K562 (cell line): ENCODE data around the gene C1QBP. TPM values are rescaled to one million over a fixed set of nuclear protein-coding genes. Genes with fewer than 3 reads are reported as not detected.

Experiments used
- ATAC-seq: fragments of 200-7000 bp; cut with Tn5 transposase; 3 replicates; pipeline ENCODE4 v1.9.1; 2020; ENCODE audit warnings: moderate library complexity
- BruUV-seq: library from RNA; stranded (reverse); fragments of 400-500 nt; replicated peaks from 2 replicates; lab custom pipeline; 2021; lab: Mats Ljungman, UMichigan
- CTCF ChIA-PET: fragments of 300-600 bp; formaldehyde crosslinking; extraction: SDS; loops from one replicate; lab custom pipeline; 2021; ENCODE audit warnings: low intra/inter-chr PET ratio; lab: Yijun Ruan, JAX
- POLR2A ChIA-PET: fragments of 300-600, 350-650 bp; sonication (Branson Sonifier 250); formaldehyde crosslinking; extraction: SDS; loops from one replicate; lab custom pipeline; 2021; ENCODE audit warnings: antibody characterized with exemption, inconsistent platforms; lab: Yijun Ruan, JAX
- DNase-seq, 4 experiments: peaks; one replicate each; pipeline versions ENCODE4 v3.0.0 to v3.0.0-alpha.2; 2011 to 2018; ENCODE audit warnings: low spot score in 3 of 4, mixed read lengths in 3 of 4; ENCODE audit errors: extremely low read depth in 1 of 4
- FAIRE-seq: peaks from 2 replicates; lab custom pipeline; 2011; peaks lifted over from hg19 to GRCh38; lab: Jason Lieb, UNC
- H2AFZ ChIP-seq: 2 replicates; pipeline ENCODE4 v1.6.0; 2011; ENCODE audit warnings: low read depth, low read length, control low read depth, inconsistent platforms
- H3K27ac ChIP-seq: fragments of 200-600 bp; 3 replicates; pipeline ENCODE4 v1.8.0; 2011; ENCODE audit warnings: low read depth, mild to moderate bottlenecking, control low read depth, inconsistent platforms, low read length, moderate library complexity, mixed read lengths; ENCODE audit errors: extremely low read depth
- H3K27me3 ChIP-seq, 2 experiments: fragments of 300-600 bp in 1 of 2; 2 replicates in 1 of 2; 3 replicates in 1 of 2; pipeline versions ENCODE4 v1.6.0 to v1.8.0; 2011; ENCODE audit warnings: inconsistent platforms in 2 of 2, low read length in 2 of 2, mild to moderate bottlenecking in 1 of 2, mixed read lengths in 1 of 2, moderate library complexity in 1 of 2; ENCODE audit not compliant: control insufficient read depth in 2 of 2, insufficient read depth in 2 of 2
- H3K36me3 ChIP-seq: fragments of 300-600 bp; 3 replicates; pipeline ENCODE4 v1.8.0; 2011; ENCODE audit warnings: mild to moderate bottlenecking, low read length, inconsistent platforms; ENCODE audit not compliant: control insufficient read depth, insufficient read depth
- H3K4me1 ChIP-seq, 2 experiments: fragments of 200-600 bp in 1 of 2; replicated peaks in 1 of 2; 2 replicates in 1 of 2; 3 replicates in 1 of 2; pipeline versions ENCODE4 v1.5.1 to v1.8.0; 2011; ENCODE audit warnings: inconsistent platforms in 2 of 2, low read length in 2 of 2, mild to moderate bottlenecking in 1 of 2, mixed read lengths in 1 of 2, moderate library complexity in 1 of 2; ENCODE audit not compliant: control insufficient read depth in 2 of 2, insufficient read depth in 2 of 2
- H3K4me2 ChIP-seq: 2 replicates; pipeline ENCODE4 v1.6.1; 2011; ENCODE audit warnings: low read length, control low read depth, inconsistent platforms, mixed read lengths; ENCODE audit not compliant: insufficient read depth
- H3K4me3 ChIP-seq: fragments of 200-600 bp; sonication (generic), shearing (Covaris generic); 2 replicates; pipeline ENCODE4 v1.5.1; 2016; ENCODE audit warnings: control low read depth, inconsistent platforms
- H3K79me2 ChIP-seq: fragments of 200-600 bp; 3 replicates; pipeline ENCODE4 v1.8.0; 2011; ENCODE audit warnings: low read length, inconsistent platforms; ENCODE audit not compliant: control insufficient read depth, insufficient read depth
- H3K9ac ChIP-seq, 2 experiments: 2 replicates each; pipeline versions ENCODE4 v1.6.0 to v1.6.1; 2011; ENCODE audit warnings: low read depth in 2 of 2, low read length in 2 of 2, control low read depth in 1 of 2, inconsistent platforms in 1 of 2, mild to moderate bottlenecking in 1 of 2, mixed read lengths in 1 of 2; ENCODE audit not compliant: insufficient read depth in 1 of 2
- H3K9me1 ChIP-seq: one replicate; pipeline ENCODE4 v1.6.0; 2011; ENCODE audit warnings: inconsistent platforms, mild to moderate bottlenecking, low read length, moderate library complexity; ENCODE audit not compliant: control insufficient read depth, insufficient read depth
- H3K9me3 ChIP-seq: replicated peaks from 2 replicates; pipeline ENCODE4 v1.5.1; 2011; ENCODE audit warnings: low read depth, low read length, inconsistent platforms; ENCODE audit not compliant: control insufficient read depth, insufficient read depth
- H4K20me1 ChIP-seq: replicated peaks from 2 replicates; pipeline ENCODE4 v1.6.1; 2011; ENCODE audit warnings: low read length, inconsistent platforms, mixed read lengths; ENCODE audit not compliant: control insufficient read depth, insufficient read depth
- CTCFL ChIP-seq: IDR thresholded peaks from 2 replicates; pipeline ENCODE4 v1.6.1; 2011; ENCODE audit warnings: borderline replicate concordance, low read depth, mild to moderate bottlenecking, moderate library complexity, low read length; ENCODE audit not compliant: insufficient read depth, poor library complexity, severe bottlenecking
- GATA2 ChIP-seq: sonication (generic); formaldehyde crosslinking; IDR thresholded peaks from 2 replicates; pipeline ENCODE4 v1.4.0; 2020; ENCODE audit warnings: mild to moderate bottlenecking, missing genetic modification reagents
- KLF10 ChIP-seq: fragments of 250-450 bp; sonication (Bioruptor Pico); IDR thresholded peaks from 2 replicates; pipeline ENCODE4 v1.6.1; 2021; ENCODE audit warnings: matching md5 sums
- NR2F6 ChIP-seq: fragments of 450-650 bp; formaldehyde crosslinking; IDR thresholded peaks from 2 replicates; pipeline ENCODE4 v1.4.0; 2020; ENCODE audit warnings: mild to moderate bottlenecking
- NR3C1 ChIP-seq: sonication (generic); formaldehyde crosslinking; IDR thresholded peaks from 2 replicates; pipeline ENCODE4 v1.8.1; 2022; ENCODE audit warnings: missing genetic modification reagents
- PML ChIP-seq: IDR thresholded peaks from 2 replicates; pipeline ENCODE4 v1.6.1; 2012; ENCODE audit warnings: low read length, inconsistent platforms
- SMARCE1 ChIP-seq: fragments of 450-650 bp; IDR thresholded peaks from 2 replicates; pipeline ENCODE4 v1.7.1; 2016; ENCODE audit warnings: mild to moderate bottlenecking
- ZNF764 ChIP-seq: fragments of 250-450 bp; sonication (Bioruptor Pico); IDR thresholded peaks from 2 replicates; pipeline ENCODE4 v1.4.0; 2020; ENCODE audit warnings: low read depth, mild to moderate bottlenecking, moderate library complexity
- WGBS: fragments of 100-300 bp; shearing (Covaris generic); methylation state at CpG from one replicate; pipeline ENCODE4 v1.1.6; 2016; ENCODE audit warnings: low coverage, mixed read lengths; ENCODE audit not compliant: insufficient coverage; ENCODE audit errors: missing lambda C conversion rate; 5-methylcytosine and 5-hydroxymethylcytosine counted together
- in situ Hi-C: fragments of 300-500 bp; cut with MboI; formaldehyde crosslinking; loops from 4 replicates; pipeline ENCODE4 v1.15.0; 2018; ENCODE audit warnings: inconsistent platforms, mixed read lengths
- intact Hi-C: fragments of 100-400 bp; cut with micrococcal nuclease; formaldehyde crosslinking; loops from 2 replicates; pipeline ENCODE4 v1.14.2; 2022
- polyA plus RNA-seq, 8 experiments: library from polyadenylated mRNA; depleted of rRNA in 4 of 8; stranded (reverse) in 5 of 8; unstranded in 3 of 8; fragments of >200 nt; fragmentation: Nextera tagmentation in 2 of 8; fragmentation: Illumina TruSeq in 1 of 8; extraction: Ambion mirVana in 2 of 8; extraction: Trizol in 1 of 8; gene quantifications; 2 replicates each; pipeline versions ENCODE4 v1.2.1 to v1.2.3, GENCODE V29; 2011 to 2014; ENCODE audit warnings: inconsistent platforms in 1 of 8, missing spikeins in 1 of 8
- total RNA-seq, 7 experiments: library from RNA; depleted of rRNA in 6 of 7; stranded (reverse); fragments of >200 nt in 6 of 7; fragmentation: Illumina TruSeq in 2 of 7; extraction: Trizol in 2 of 7; gene quantifications; 2 replicates each; pipeline versions ENCODE4 v1.2.1 to v1.2.3, GENCODE V29; 2011 to 2021; ENCODE audit warnings: low replicate concordance in 1 of 7

The C1QBP gene
- total and polyA plus RNA-seq, 9 of the 15 experiments (the other 6 are each of a cell fraction or from before 2014, with no cell fraction given): 90.7 to 665 (median 414) TPM

DNA sequence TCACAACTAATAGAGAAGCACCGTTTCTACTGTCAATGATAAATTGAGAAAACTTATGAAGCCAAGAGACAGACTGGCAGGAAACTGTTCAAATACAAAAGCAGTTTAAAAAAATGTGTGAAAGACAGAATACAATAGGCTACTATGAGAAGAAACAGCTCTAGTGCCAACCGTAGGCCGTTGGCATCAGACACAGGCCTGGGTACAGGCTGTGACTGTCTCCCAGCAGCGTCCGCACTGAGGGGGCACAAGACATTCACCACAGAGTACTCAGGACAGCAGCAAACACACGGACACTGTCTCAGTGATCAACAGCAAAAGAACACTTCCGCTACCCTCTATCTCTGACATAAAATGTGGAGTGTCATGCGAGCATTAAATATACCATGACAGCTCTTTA is 7.8 kb upstream of the C1QBP start:
- Histone ChIP-seq H4K20me1 (no peaks in the 10 kb centered on the region), H3K4me3 (no peak overlapping the region), H3K4me2 (no peak overlapping the region), H3K27me3 (no peaks in the 10 kb centered on the region), H3K36me3 (peaks cover 78% of the 10 kb centered on the region; the same call in 2 of the 3 replicates), H3K79me2 (0 out of 3 replicates have a peak, but pooled peaks cover 3% of the 10 kb centered on the region), H2AFZ (no peak overlapping the region), H3K9ac (no peak overlapping the region), H3K9me1 (no peaks in the 10 kb centered on the region), H3K4me1 (0 out of 5 replicates have a peak, but pooled peaks cover 0 to 3% of the 10 kb centered on the region in 2 experiments), H3K27ac (no peak overlapping the region), H3K9me3 (no peaks in the 10 kb centered on the region)
- DNase-seq (no peak), FAIRE-seq (no peak), ATAC-seq (no peak)
- POLR2A ChIA-PET: no interaction called here
- CTCF ChIA-PET: no interaction called here
- TF ChIP-seq KLF10 (CRISPR knock-in tag) (no peak), CTCFL (no peak), GATA2 (CRISPR knock-in tag) (no peak), NR2F6 (CRISPR knock-in tag) (no peak), PML (no peak), NR3C1 (CRISPR knock-in tag) (no peak), SMARCE1 (no peak), ZNF764 (no peak)
- intact Hi-C loops (no loop called here), in situ Hi-C loops (no loop called here)
- BruUV-seq: no TSS peak
- 100% methylated on average over 4 of the region's 8 CpGs for WGBS
